Measurements from ENCODE around the gene CCNY. TPM values are rescaled to one million over a fixed set of nuclear protein-coding genes. Genes with fewer than 3 reads are reported as not detected.
"Not testable (repeated sequence)": the region's sequence is repeated elsewhere in the genome, so short reads cannot be mapped to it uniquely, and the experiment has no call there.

CCNY gene
- total RNA-seq, 1 experiment from 2014 or later, result 41.1 TPM

- no peaks in the 10 kb centered on the region for H3K4me1 ChIP-seq (replicated peaks)
- H3K36me3 ChIP-seq, result no peaks in the 10 kb centered on the region
- no peak overlapping the region for H3K27ac ChIP-seq
- no peak for DNase-seq (ENCODE audit: low read depth in 1 of 2, low spot score in 2 of 2)
- no peak overlapping the region for H3K4me3 ChIP-seq
- H3K27me3 ChIP-seq (replicated peaks), result no peaks in the 10 kb centered on the region
- no peaks in the 10 kb centered on the region; the same call in 1 of the 2 replicates for H3K9me3 ChIP-seq (replicated peaks)
Measured at GRCh38 chr10:35400595-35401268, 64.4 kb downstream of the CCNY start.

- not testable (repeated sequence) for H3K4me3 ChIP-seq; H3K27me3 ChIP-seq (replicated peaks); DNase-seq (ENCODE audit: low read depth in 1 of 2, low spot score in 2 of 2); H3K36me3 ChIP-seq; H3K4me1 ChIP-seq (replicated peaks); H3K27ac ChIP-seq; H3K9me3 ChIP-seq (replicated peaks)
Measured at GRCh38 chr10:35403491-35403890, 67.2 kb downstream of the CCNY start.

GRCh38 chr10:35404077-35404476 lies 67.8 kb downstream of the CCNY start:
- H3K4me3 ChIP-seq; H3K36me3 ChIP-seq; H3K9me3 ChIP-seq (replicated peaks); DNase-seq (ENCODE audit: low read depth in 1 of 2, low spot score in 2 of 2); H3K27ac ChIP-seq; H3K4me1 ChIP-seq (replicated peaks); H3K27me3 ChIP-seq (replicated peaks): not testable (repeated sequence)

GRCh38 chr10:35406003-35406630 lies 69.8 kb downstream of the CCNY start:
- H3K9me3 ChIP-seq (replicated peaks); H3K4me3 ChIP-seq; H3K27me3 ChIP-seq (replicated peaks); H3K27ac ChIP-seq; DNase-seq (ENCODE audit: low read depth in 1 of 2, low spot score in 2 of 2); H3K36me3 ChIP-seq: not testable (repeated sequence)
- H3K4me1 ChIP-seq (replicated peaks), result peaks cover 11% of the 10 kb centered on the region

- H3K36me3 ChIP-seq; H3K4me3 ChIP-seq; H3K27me3 ChIP-seq (replicated peaks); H3K27ac ChIP-seq; DNase-seq (ENCODE audit: low read depth in 1 of 2, low spot score in 2 of 2); H3K9me3 ChIP-seq (replicated peaks): not testable (repeated sequence)
- peaks cover 24% of the 10 kb centered on the region for H3K4me1 ChIP-seq (replicated peaks)
Measured at GRCh38 chr10:35407696-35408095, 71.4 kb downstream of the CCNY start.

GRCh38 chr10:35409094-35409582 lies 72.8 kb downstream of the CCNY start:
- H3K27ac ChIP-seq, result no peak overlapping the region

GRCh38 chr10:35409808-35410207 lies 73.5 kb downstream of the CCNY start:
- Histone ChIP-seq H3K4me1 (replicated peaks) (peaks cover 38% of the 10 kb centered on the region), H3K36me3 (no peaks in the 10 kb centered on the region), H3K4me3 (no peak overlapping the region), H3K27me3 (replicated peaks) (no peaks in the 10 kb centered on the region), H3K9me3 (replicated peaks) (no peaks in the 10 kb centered on the region), H3K27ac (no peak overlapping the region)
- DNase-seq (ENCODE audit: low read depth in 1 of 2, low spot score in 2 of 2), result no peak

More at GRCh38 chr10:35409094-35409582, 72.8 kb downstream of the CCNY start:
- no peak overlapping the region for H3K4me3 ChIP-seq
- DNase-seq (ENCODE audit: low read depth in 1 of 2, low spot score in 2 of 2), result peak in 1 of 2 experiments; percentile 39
- no peaks in the 10 kb centered on the region for H3K36me3 ChIP-seq
- H3K27me3 ChIP-seq (replicated peaks), result no peaks in the 10 kb centered on the region
- peaks cover 38% of the 10 kb centered on the region for H3K4me1 ChIP-seq (replicated peaks)
- no peaks in the 10 kb centered on the region for H3K9me3 ChIP-seq (replicated peaks)

GRCh38 chr10:35412003-35412723 lies 75.9 kb downstream of the CCNY start:
- no peak overlapping the region for H3K27ac ChIP-seq
- no peaks in the 10 kb centered on the region for H3K36me3 ChIP-seq
- H3K9me3 ChIP-seq (replicated peaks), result no peaks in the 10 kb centered on the region
- DNase-seq (ENCODE audit: low read depth in 1 of 2, low spot score in 2 of 2), result no peak
- H3K4me3 ChIP-seq, result no peak overlapping the region
- H3K4me1 ChIP-seq (replicated peaks), result peaks cover 38% of the 10 kb centered on the region
- no peaks in the 10 kb centered on the region for H3K27me3 ChIP-seq (replicated peaks)

- Histone ChIP-seq H3K27ac (peak overlapping the region; percentile 29), H3K9me3 (replicated peaks) (no peaks in the 10 kb centered on the region), H3K36me3 (no peaks in the 10 kb centered on the region), H3K4me3 (no peak overlapping the region), H3K4me1 (replicated peaks) (peaks cover 38% of the 10 kb centered on the region), H3K27me3 (replicated peaks) (no peaks in the 10 kb centered on the region)
- peak; percentile 52 to 57 for DNase-seq (ENCODE audit: low read depth in 1 of 2, low spot score in 2 of 2)
Measured at GRCh38 chr10:35412900-35413491, 76.7 kb downstream of the CCNY start.

GRCh38 chr10:35413985-35414861 lies 77.9 kb downstream of the CCNY start:
- no peak overlapping the region for H3K4me3 ChIP-seq
- H3K9me3 ChIP-seq (replicated peaks), result no peaks in the 10 kb centered on the region
- no peak overlapping the region; the same call in 1 of the 2 replicates for H3K27ac ChIP-seq
- H3K36me3 ChIP-seq, result no peaks in the 10 kb centered on the region
- DNase-seq (ENCODE audit: low read depth in 1 of 2, low spot score in 2 of 2), result no peak
- no peaks in the 10 kb centered on the region for H3K27me3 ChIP-seq (replicated peaks)
- peaks cover 33% of the 10 kb centered on the region for H3K4me1 ChIP-seq (replicated peaks)

- no peak for DNase-seq (ENCODE audit: low read depth in 1 of 2, low spot score in 2 of 2)
- Histone ChIP-seq H3K27ac (no peak overlapping the region), H3K27me3 (replicated peaks) (no peaks in the 10 kb centered on the region), H3K9me3 (replicated peaks) (no peaks in the 10 kb centered on the region), H3K4me1 (replicated peaks) (peaks cover 38% of the 10 kb centered on the region), H3K36me3 (no peaks in the 10 kb centered on the region), H3K4me3 (no peak overlapping the region)
Measured at GRCh38 chr10:35415505-35415904, 79.2 kb downstream of the CCNY start.

- Histone ChIP-seq H3K27ac (no peak overlapping the region), H3K4me1 (replicated peaks) (peaks cover 47% of the 10 kb centered on the region), H3K9me3 (replicated peaks) (no peaks in the 10 kb centered on the region), H3K4me3 (no peak overlapping the region), H3K36me3 (no peaks in the 10 kb centered on the region), H3K27me3 (replicated peaks) (no peaks in the 10 kb centered on the region)
- DNase-seq (ENCODE audit: low read depth in 1 of 2, low spot score in 2 of 2), result no peak
Measured at GRCh38 chr10:35416619-35417312, 80.5 kb downstream of the CCNY start.

- Histone ChIP-seq H3K9me3 (replicated peaks) (no peaks in the 10 kb centered on the region), H3K27me3 (replicated peaks) (no peaks in the 10 kb centered on the region), H3K36me3 (no peaks in the 10 kb centered on the region), H3K27ac (no peak overlapping the region), H3K4me3 (no peak overlapping the region), H3K4me1 (replicated peaks) (peaks cover 47% of the 10 kb centered on the region)
- DNase-seq (ENCODE audit: low read depth in 1 of 2, low spot score in 2 of 2), result no peak
Measured at GRCh38 chr10:35417313-35417625, 81.0 kb downstream of the CCNY start.

All from SJSA1 (cell line).